SK-N-SH treated with all-trans-retinoic acid at 6 μM for 48 hours (cell line): ENCODE data around the gene KCNA3.

Experiments
- ATAC-seq: fragments of 200-7000 bp; cut with Tn5 transposase; 3 replicates; pipeline ENCODE4 v1.9.1; 2020; ENCODE audit warnings: mild to moderate bottlenecking, moderate library complexity
- ARNTL ChIP-seq: fragments of 450-650 bp; formaldehyde crosslinking; IDR thresholded peaks from 2 replicates; pipeline ENCODE4 v1.5.0; 2020; ENCODE audit warnings: low read depth, mild to moderate bottlenecking, moderate library complexity, borderline replicate concordance
- BACH2 ChIP-seq: fragments of 250-450 bp; sonication (Bioruptor Pico); IDR thresholded peaks from 2 replicates; pipeline ENCODE4 v1.9.0; 2021; ENCODE audit warnings: mild to moderate bottlenecking, borderline replicate concordance
- CREB5 ChIP-seq: fragments of 250-450 bp; sonication (Bioruptor Pico); IDR thresholded peaks from 2 replicates; pipeline ENCODE4 v1.5.1; 2020; ENCODE audit warnings: low read depth, mild to moderate bottlenecking, moderate library complexity
- CSDC2 ChIP-seq: fragments of 250-450 bp; sonication (Bioruptor Pico); IDR thresholded peaks from 2 replicates; pipeline ENCODE4 v1.5.0; 2020; ENCODE audit warnings: mild to moderate bottlenecking, moderate library complexity
- ESRRG ChIP-seq: fragments of 250-450 bp; sonication (Bioruptor Pico); IDR thresholded peaks from 2 replicates; pipeline ENCODE4 v1.6.1; 2021; ENCODE audit warnings: mild to moderate bottlenecking
- GLIS3 ChIP-seq: fragments of 250-450 bp; sonication (Bioruptor Pico); IDR thresholded peaks from 2 replicates; pipeline ENCODE4 v1.5.0; 2020; ENCODE audit warnings: mild to moderate bottlenecking, moderate library complexity
- ISL1 ChIP-seq: fragments of 250-450 bp; sonication (Bioruptor Pico); IDR thresholded peaks from 2 replicates; pipeline ENCODE4 v2.1.2; 2022; ENCODE audit warnings: mild to moderate bottlenecking, moderate library complexity
- PATZ1 ChIP-seq: fragments of 250-450 bp; sonication (Bioruptor Pico); IDR thresholded peaks from 2 replicates; pipeline ENCODE4 v1.8.0; 2020; ENCODE audit warnings: mild to moderate bottlenecking, moderate library complexity, borderline replicate concordance
- POU6F1 ChIP-seq: fragments of 250-450 bp; sonication (Bioruptor Pico); IDR thresholded peaks from 2 replicates; pipeline ENCODE4 v1.8.0; 2021; ENCODE audit warnings: low read depth, mild to moderate bottlenecking, moderate library complexity, borderline replicate concordance
- PPARA ChIP-seq: fragments of 250-450 bp; sonication (Bioruptor Pico); IDR thresholded peaks from 2 replicates; pipeline ENCODE4 v1.5.0; 2020; ENCODE audit warnings: mild to moderate bottlenecking, borderline replicate concordance
- RARB ChIP-seq: fragments of 250-450 bp; sonication (Bioruptor Pico); IDR thresholded peaks from 2 replicates; pipeline ENCODE4 v1.8.0; 2021; ENCODE audit warnings: mild to moderate bottlenecking, moderate library complexity
- SNAI2 ChIP-seq: fragments of 250-450 bp; sonication (Bioruptor Pico); IDR thresholded peaks from 2 replicates; pipeline ENCODE4 v1.5.0; 2020; ENCODE audit warnings: mild to moderate bottlenecking, moderate library complexity
- TCF4 ChIP-seq: fragments of 250-450 bp; sonication (Bioruptor Pico); IDR thresholded peaks from 2 replicates; pipeline ENCODE4 v1.8.0; 2021; ENCODE audit warnings: mild to moderate bottlenecking, moderate library complexity, borderline replicate concordance
- TOX ChIP-seq: fragments of 250-450 bp; sonication (Bioruptor Pico); IDR thresholded peaks from 2 replicates; pipeline ENCODE4 v1.8.0; 2021; ENCODE audit warnings: mild to moderate bottlenecking, moderate library complexity, borderline replicate concordance
- TSHZ2 ChIP-seq: fragments of 250-450 bp; sonication (Bioruptor Pico); IDR thresholded peaks from 2 replicates; pipeline ENCODE4 v1.5.0; 2020; ENCODE audit warnings: mild to moderate bottlenecking, moderate library complexity
- ZC3H10 ChIP-seq: fragments of 250-450 bp; sonication (Bioruptor Pico); IDR thresholded peaks from 2 replicates; pipeline ENCODE4 v1.5.1; 2021; ENCODE audit warnings: mild to moderate bottlenecking, moderate library complexity
- ZFP3 ChIP-seq: fragments of 250-450 bp; sonication (Bioruptor Pico); IDR thresholded peaks from 2 replicates; pipeline ENCODE4 v1.5.0; 2020; ENCODE audit warnings: mild to moderate bottlenecking, moderate library complexity
- ZFP30 ChIP-seq: fragments of 450-650 bp; formaldehyde crosslinking; IDR thresholded peaks from 2 replicates; pipeline ENCODE4 v1.5.0; 2022; ENCODE audit warnings: mild to moderate bottlenecking, moderate library complexity
- ZNF565 ChIP-seq: fragments of 450-650 bp; formaldehyde crosslinking; conservative IDR thresholded peaks from 2 replicates; pipeline ENCODE4 v1.5.0; 2020; ENCODE audit warnings: low read depth, mild to moderate bottlenecking, moderate library complexity
- ZNF8 ChIP-seq: fragments of 450-650 bp; formaldehyde crosslinking; IDR thresholded peaks from 2 replicates; pipeline ENCODE4 v1.5.0; 2020; ENCODE audit warnings: mild to moderate bottlenecking, moderate library complexity

KCNA3 gene

GRCh38 chr1:110636149-110636935, 38.4 kb downstream of the KCNA3 start:
- no peak for ATAC-seq
- TF ChIP-seq ARNTL (no peak), ZC3H10 (CRISPR knock-in tag) (no peak), GLIS3 (no peak), TCF4 (CRISPR knock-in tag) (no peak), ESRRG (CRISPR knock-in tag) (no peak), PPARA (no peak), CREB5 (CRISPR knock-in tag) (no peak), RARB (CRISPR knock-in tag) (no peak), ZFP3 (CRISPR knock-in tag) (no peak), ZFP30 (CRISPR knock-in tag) (no peak), PATZ1 (CRISPR knock-in tag) (no peak), CSDC2 (CRISPR knock-in tag) (no peak), TOX (no peak), SNAI2 (CRISPR knock-in tag) (no peak), ISL1 (no peak), POU6F1 (CRISPR knock-in tag) (no peak), TSHZ2 (CRISPR knock-in tag) (no peak), ZNF8 (no peak)
- TF ChIP-seq, all 23 proteins: peak for 0

GRCh38 chr1:110635434-110635833, 39.3 kb downstream of the KCNA3 start:
- TF ChIP-seq ESRRG (CRISPR knock-in tag): no peak
- TF ChIP-seq GLIS3: no peak
- no peak for TF ChIP-seq ZNF565
- no peak for TF ChIP-seq PPARA
- TF ChIP-seq TSHZ2 (CRISPR knock-in tag): no peak
- no peak for TF ChIP-seq ZC3H10 (CRISPR knock-in tag)
- TF ChIP-seq BACH2: no peak
- TF ChIP-seq ZNF8: no peak
- TF ChIP-seq ISL1: no peak
- no peak for TF ChIP-seq ZFP30 (CRISPR knock-in tag)
- no peak for ATAC-seq
